ENCODE data around the gene STRA8. TPM values are rescaled to one million over a fixed set of nuclear protein-coding genes. Genes with fewer than 3 reads are reported as not detected.

The STRA8 gene
- polyA plus RNA-seq, 3 donors, result not detected

DNA sequence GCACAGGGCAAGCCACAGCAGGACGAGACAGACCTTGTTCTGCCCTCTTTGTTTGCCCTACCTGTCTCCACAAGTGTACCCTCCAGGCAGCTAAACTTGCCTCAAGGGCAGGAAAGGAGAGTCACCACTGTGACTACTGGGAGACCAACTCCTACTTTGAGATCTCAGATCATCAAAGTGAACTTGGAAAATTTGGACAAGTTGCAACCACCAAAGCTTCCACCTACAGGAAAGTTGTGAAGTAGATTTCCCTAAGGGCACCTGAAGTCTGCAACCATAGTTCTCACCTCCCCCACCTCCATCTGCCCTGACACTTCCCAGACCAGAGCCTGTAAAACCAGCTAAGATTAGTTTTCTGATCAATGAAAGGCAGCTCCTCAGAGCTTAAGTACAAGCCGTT, 19.8 kb upstream of the STRA8 start:
- TF ChIP-seq, protein P1, sequence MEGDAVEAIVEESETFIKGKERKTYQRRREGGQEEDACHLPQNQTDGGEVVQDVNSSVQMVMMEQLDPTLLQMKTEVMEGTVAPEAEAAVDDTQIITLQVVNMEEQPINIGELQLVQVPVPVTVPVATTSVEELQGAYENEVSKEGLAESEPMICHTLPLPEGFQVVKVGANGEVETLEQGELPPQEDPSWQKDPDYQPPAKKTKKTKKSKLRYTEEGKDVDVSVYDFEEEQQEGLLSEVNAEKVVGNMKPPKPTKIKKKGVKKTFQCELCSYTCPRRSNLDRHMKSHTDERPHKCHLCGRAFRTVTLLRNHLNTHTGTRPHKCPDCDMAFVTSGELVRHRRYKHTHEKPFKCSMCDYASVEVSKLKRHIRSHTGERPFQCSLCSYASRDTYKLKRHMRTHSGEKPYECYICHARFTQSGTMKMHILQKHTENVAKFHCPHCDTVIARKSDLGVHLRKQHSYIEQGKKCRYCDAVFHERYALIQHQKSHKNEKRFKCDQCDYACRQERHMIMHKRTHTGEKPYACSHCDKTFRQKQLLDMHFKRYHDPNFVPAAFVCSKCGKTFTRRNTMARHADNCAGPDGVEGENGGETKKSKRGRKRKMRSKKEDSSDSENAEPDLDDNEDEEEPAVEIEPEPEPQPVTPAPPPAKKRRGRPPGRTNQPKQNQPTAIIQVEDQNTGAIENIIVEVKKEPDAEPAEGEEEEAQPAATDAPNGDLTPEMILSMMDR (IDR thresholded peaks at IDR 0.05), result no peak
- H3K4me3 ChIP-seq (replicated peaks in 1 of 3; ENCODE audit: low read depth in 2 of 3, low read length in 3 of 3), result no peak overlapping the region
- no peak overlapping the region for H2AFZ ChIP-seq (ENCODE audit: insufficient read depth, low read depth, low read length, poor library complexity, severe bottlenecking)
- H3K4me3 Mint-ChIP-seq, result no peak overlapping the region
- H3K27me3 Mint-ChIP-seq (ENCODE audit: low read depth in 3 of 3), result peaks cover 1 to 7% (median 3%) of the 10 kb centered on the region in 3 donors
- no peak overlapping the region for H3K4me2 ChIP-seq (replicated peaks; ENCODE audit: extremely low read depth, low read length, poor library complexity, severe bottlenecking)
- H3K36me3 Mint-ChIP-seq, result no peaks in the 10 kb centered on the region
- H3K4me1 Mint-ChIP-seq, result peaks cover 24% of the 10 kb centered on the region
- intact Hi-C loops (cut with micrococcal nuclease), result loop anchor here (5.0 kb wide), 2 partner anchors 42 to 67 kb away; partner anchors contain the start of genes CYREN (in 1 of the 2) and TMEM140 (in 1 of the 2)
- H3K79me2 ChIP-seq (ENCODE audit: insufficient read depth, low read length), result peaks cover 4% of the 10 kb centered on the region
- no peaks in the 10 kb centered on the region for H4K20me1 ChIP-seq (ENCODE audit: insufficient read depth, low read length)
- DNase-seq, result no peak
- no peaks in the 10 kb centered on the region for H3K36me3 ChIP-seq (replicated peaks in 1 of 2; ENCODE audit: control insufficient read depth in 1 of 2, insufficient read depth in 2 of 2, low read length in 2 of 2)
- no peak overlapping the region for H3K9ac ChIP-seq (ENCODE audit: insufficient read depth, low read length, poor library complexity, severe bottlenecking)
- H3K9me3 ChIP-seq (replicated peaks in 1 of 2; ENCODE audit: control insufficient read depth in 1 of 2, insufficient read depth in 1 of 2, low read length in 2 of 2), result no peaks in the 10 kb centered on the region
- no peak overlapping the region for H3K27ac ChIP-seq (ENCODE audit: low read depth in 1 of 2, low read length in 2 of 2)
- H3K9me3 Mint-ChIP-seq, result no peaks in the 10 kb centered on the region
- no peaks in the 10 kb centered on the region for H3K27me3 ChIP-seq (ENCODE audit: control insufficient read depth in 2 of 2, insufficient read depth in 2 of 2, low read length in 2 of 2)
- no peak overlapping the region for H3K27ac Mint-ChIP-seq
- H3K4me1 ChIP-seq (ENCODE audit: control insufficient read depth in 1 of 2, insufficient read depth in 2 of 2, low read length in 2 of 2), result peaks cover 22 to 26% of the 10 kb centered on the region in 2 donors
- 88% methylated on average over 2 of the region's 2 CpGs for WGBS (ENCODE audit: insufficient coverage)

DNA sequence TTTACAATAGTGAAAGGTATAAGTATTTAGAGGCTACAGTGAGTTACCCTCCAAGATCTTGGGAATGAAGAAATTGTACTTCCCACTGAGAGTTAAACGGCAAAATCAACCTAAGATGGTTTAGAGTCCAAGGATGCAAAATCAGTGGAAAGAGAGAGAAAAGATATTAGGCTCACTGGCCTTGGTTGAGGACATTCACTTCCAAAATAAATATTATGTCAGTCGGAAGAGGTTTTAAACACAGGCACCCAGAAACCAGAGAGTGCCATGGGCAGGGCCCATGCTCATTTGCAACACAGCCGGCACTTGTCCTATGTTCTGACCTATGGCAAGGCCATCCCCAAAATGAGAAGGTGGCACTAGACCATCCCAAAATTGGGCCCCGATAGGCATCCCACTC, 18.5 kb upstream of the STRA8 start:
- H3K27me3 ChIP-seq (ENCODE audit: control insufficient read depth in 2 of 2, insufficient read depth in 2 of 2, low read length in 2 of 2), result no peaks in the 10 kb centered on the region
- no peaks in the 10 kb centered on the region for H3K79me2 ChIP-seq (ENCODE audit: insufficient read depth, low read length)
- no peak overlapping the region for H3K4me3 ChIP-seq (replicated peaks in 1 of 3; ENCODE audit: low read depth in 2 of 3, low read length in 3 of 3)
- no peak overlapping the region for H2AFZ ChIP-seq (ENCODE audit: insufficient read depth, low read depth, low read length, poor library complexity, severe bottlenecking)
- no peaks in the 10 kb centered on the region for H3K36me3 ChIP-seq (replicated peaks in 1 of 2; ENCODE audit: control insufficient read depth in 1 of 2, insufficient read depth in 2 of 2, low read length in 2 of 2)
- H3K27ac ChIP-seq (ENCODE audit: low read depth in 1 of 2, low read length in 2 of 2), result no peak overlapping the region
- 100% methylated on average over 2 of the region's 4 CpGs for WGBS (ENCODE audit: insufficient coverage)
- Mint-ChIP-seq H3K27me3 (ENCODE audit: low read depth in 3 of 3) (peaks cover 1 to 7% (median 3%) of the 10 kb centered on the region in 3 donors), H3K9me3 (no peaks in the 10 kb centered on the region), H3K36me3 (no peaks in the 10 kb centered on the region), H3K4me1 (peaks cover 10% of the 10 kb centered on the region), H3K27ac (no peak overlapping the region), H3K4me3 (no peak overlapping the region)
- no peak overlapping the region for H3K4me2 ChIP-seq (replicated peaks; ENCODE audit: extremely low read depth, low read length, poor library complexity, severe bottlenecking)
- H4K20me1 ChIP-seq (ENCODE audit: insufficient read depth, low read length), result no peaks in the 10 kb centered on the region
- TF ChIP-seq, protein P1 (IDR thresholded peaks at IDR 0.05), result no peak
- no peaks in the 10 kb centered on the region for H3K9me3 ChIP-seq (replicated peaks in 1 of 2; ENCODE audit: control insufficient read depth in 1 of 2, insufficient read depth in 1 of 2, low read length in 2 of 2)
- intact Hi-C loops (cut with micrococcal nuclease), result no loop called here
- no peak overlapping the region for H3K9ac ChIP-seq (ENCODE audit: insufficient read depth, low read length, poor library complexity, severe bottlenecking)
- DNase-seq, result no peak
- peaks cover 10 to 12% of the 10 kb centered on the region in 2 donors for H3K4me1 ChIP-seq (ENCODE audit: control insufficient read depth in 1 of 2, insufficient read depth in 2 of 2, low read length in 2 of 2)

Measured in CD14-positive monocyte (primary cell).